Fibroblast of the aortic adventitia (primary cell): Measurements from ENCODE around the gene CLDN3. TPM values are rescaled to one million over a fixed set of nuclear protein-coding genes. Genes with fewer than 3 reads are reported as not detected.

Source experiments
- DNase-seq: peaks from one replicate; pipeline ENCODE4 v3.0.0-alpha.2; 2010; ENCODE audit warnings: low read depth
- H3K4me3 ChIP-seq: 2 replicates; pipeline ENCODE4 v1.5.1; 2011; ENCODE audit warnings: low read depth, mild to moderate bottlenecking, control low read depth, low read length, moderate library complexity
- total RNA-seq: library from RNA; depleted of rRNA; stranded (reverse); fragments of >200 nt; gene quantifications from 2 replicates; pipeline ENCODE4 v1.2.3, GENCODE V29; 2012; ENCODE audit warnings: low replicate concordance
- TF ChIP-seq, protein P1 (sequence below): IDR thresholded peaks from 2 replicates; pipeline ENCODE4 v1.5.1; 2011; ENCODE audit warnings: mild to moderate bottlenecking, low read length, control low read depth, inconsistent platforms; ENCODE audit not compliant: insufficient read depth

CLDN3 gene
- total RNA-seq, 1 donor, result not detected

DNA sequence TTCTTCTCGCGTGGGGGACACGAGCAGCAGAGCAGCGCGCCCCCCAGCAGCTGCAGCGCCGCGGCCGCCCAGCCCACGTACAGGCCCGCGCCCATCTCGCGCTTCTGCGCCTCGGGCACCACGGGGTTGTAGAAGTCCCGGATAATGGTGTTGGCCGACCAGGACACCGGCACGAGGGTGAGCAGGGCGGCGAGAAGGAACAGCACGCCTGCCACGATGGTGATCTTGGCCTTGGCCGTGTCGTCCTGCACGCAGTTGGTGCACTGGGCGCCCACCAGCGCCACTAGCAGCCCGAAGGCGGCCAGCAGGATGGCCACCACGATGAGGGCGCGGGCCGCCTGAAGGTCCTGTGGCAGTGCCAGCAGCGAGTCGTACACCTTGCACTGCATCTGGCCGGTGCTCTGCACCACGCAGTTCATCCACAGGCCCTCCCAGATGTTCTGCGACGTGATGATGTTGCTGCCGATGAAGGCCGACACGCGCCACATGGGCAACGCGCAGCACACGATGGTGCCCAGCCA, 529 bp downstream of the CLDN3 start:
- no peak overlapping the region for H3K4me3 ChIP-seq
- TF ChIP-seq, protein P1, sequence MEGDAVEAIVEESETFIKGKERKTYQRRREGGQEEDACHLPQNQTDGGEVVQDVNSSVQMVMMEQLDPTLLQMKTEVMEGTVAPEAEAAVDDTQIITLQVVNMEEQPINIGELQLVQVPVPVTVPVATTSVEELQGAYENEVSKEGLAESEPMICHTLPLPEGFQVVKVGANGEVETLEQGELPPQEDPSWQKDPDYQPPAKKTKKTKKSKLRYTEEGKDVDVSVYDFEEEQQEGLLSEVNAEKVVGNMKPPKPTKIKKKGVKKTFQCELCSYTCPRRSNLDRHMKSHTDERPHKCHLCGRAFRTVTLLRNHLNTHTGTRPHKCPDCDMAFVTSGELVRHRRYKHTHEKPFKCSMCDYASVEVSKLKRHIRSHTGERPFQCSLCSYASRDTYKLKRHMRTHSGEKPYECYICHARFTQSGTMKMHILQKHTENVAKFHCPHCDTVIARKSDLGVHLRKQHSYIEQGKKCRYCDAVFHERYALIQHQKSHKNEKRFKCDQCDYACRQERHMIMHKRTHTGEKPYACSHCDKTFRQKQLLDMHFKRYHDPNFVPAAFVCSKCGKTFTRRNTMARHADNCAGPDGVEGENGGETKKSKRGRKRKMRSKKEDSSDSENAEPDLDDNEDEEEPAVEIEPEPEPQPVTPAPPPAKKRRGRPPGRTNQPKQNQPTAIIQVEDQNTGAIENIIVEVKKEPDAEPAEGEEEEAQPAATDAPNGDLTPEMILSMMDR, result no peak
- no peak for DNase-seq

DNA sequence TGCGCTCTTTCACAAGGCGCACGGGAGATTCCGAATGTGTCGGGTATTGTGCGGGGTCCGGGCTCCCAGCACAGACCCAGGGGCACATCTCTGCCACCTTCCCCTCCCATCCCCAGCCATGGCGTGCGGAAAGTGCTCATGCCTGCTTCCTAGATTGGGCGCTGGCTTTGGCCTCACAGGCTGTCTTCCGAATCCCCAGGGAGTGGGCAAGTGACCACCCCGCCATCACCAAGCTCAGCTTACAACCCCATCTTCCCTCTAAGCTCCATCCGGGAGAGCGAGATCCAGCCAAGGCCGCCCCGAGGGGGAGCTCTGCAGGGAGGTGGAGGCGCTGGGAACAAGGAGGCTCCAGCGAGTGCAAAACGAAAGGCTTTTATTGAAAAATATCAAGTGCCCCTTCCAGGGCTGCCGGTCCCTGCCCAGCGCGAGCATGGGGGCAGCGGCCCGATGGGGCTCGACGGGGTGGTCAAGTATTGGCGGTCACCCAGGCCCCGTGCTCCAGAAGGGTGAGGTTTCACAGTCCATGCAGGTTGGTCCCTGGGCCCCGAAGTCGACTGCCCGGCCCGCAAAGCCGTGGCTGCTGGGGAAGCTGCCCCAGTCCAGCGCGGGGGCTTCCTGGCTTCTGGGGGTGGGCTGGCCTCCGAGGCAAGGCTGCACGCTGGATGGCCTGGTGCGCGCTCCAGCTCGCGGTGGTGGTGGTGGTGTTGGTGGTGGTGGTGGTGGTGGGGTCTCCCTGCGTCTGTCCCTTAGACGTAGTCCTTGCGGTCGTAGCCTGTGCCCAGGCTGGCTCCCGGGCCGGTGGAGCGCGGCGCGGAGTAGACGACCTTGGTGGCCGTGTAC, 1.2 kb downstream of the CLDN3 start:
- DNase-seq, result no peak
- TF ChIP-seq, protein P1, result no peak
- no peak overlapping the region for H3K4me3 ChIP-seq

DNA sequence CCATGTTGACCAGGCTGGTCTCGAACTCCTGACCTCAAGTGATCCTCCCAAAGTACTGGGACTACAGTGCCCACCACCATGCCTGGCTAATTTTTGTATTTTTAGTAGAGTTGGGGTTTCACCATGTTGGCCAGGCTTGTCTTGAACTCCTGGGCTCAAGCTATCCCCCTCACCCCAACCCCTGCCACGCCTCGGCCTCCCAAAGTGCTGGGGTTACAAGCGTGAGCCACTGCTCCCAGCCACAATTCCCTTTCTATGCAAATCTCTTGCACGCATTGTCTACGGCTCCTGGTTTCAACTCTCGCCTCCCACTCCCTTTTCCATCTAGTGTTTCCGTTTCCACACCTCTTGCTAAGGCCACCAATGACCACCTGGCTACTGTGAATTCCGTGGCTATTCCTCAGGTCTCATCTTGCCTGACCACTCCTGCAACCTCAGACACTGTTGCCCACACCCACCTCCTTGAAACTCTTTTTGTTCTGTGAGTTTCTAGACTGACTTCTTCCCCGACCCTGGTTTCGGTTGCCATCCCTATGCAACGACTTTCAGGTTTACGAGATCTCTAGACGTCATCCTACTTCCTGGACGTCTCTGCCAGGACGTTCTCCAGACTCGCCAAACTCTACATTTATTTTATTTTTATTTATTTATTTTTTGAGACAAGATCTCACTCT, 3.4 kb downstream of the CLDN3 start:
- no peak overlapping the region for H3K4me3 ChIP-seq
- no peak for DNase-seq
- TF ChIP-seq, protein P1, result no peak

DNA sequence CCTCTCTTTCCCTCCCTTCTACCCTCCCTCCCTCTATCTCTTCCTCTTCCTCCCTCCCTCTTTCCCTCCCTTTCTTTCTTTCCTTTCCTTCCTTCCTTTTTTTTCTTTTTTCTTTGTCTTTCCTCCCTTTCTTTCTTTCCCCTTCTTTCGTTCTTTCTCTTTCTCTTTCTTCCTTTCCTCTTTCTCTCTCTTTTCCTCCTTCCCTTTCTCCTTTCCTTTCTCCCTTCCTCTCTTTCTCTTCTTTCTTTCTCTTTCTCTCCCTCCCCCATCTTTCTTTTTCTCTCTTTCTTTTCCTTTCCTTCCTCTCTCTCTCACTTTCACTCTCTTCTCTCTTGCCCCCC, 7.4 kb downstream of the CLDN3 start:
- H3K4me3 ChIP-seq, result no peak overlapping the region
- DNase-seq, result no peak
- TF ChIP-seq, protein P1, result no peak

DNA sequence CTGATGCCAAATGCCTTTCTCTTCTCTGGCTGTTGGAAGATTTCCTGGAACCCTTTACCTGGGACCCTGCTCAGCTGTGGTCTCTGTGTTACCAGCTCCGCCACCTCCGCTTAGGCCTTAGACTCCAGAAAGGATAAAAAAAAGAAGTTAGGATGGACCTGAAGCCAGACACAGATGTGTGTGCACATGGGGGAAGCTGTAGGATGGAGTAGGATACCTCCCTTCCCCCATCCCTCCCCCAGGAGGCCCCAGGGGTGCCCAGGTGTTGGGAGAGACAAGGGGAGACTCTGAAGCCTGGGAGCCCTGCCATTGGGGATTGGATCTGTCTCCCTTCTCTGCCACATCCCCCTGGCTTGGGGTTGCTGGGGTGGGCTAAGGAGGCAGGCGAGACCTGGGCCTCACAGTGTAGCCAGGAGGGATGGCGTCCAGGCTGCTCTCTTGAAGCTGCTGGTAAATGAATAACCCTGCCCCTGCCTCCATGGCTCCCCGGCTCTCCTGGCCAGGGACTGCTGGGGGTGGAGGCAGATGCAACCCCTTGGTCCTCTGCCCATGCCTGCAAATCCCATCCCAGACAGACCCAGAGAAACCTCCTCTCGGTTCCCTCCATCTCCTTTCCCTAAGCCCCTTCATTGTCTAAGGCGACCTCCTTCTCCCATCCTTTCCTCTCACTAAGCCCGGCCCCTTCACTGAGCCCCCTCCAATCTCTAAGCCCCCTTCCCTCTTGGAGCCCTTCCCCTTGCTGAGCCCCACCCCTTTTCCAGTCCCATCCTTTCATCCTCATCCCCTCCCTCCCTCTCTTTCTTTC, 8.0 kb downstream of the CLDN3 start:
- TF ChIP-seq, protein P1, result no peak
- DNase-seq, result no peak
- H3K4me3 ChIP-seq, result no peak overlapping the region

DNA sequence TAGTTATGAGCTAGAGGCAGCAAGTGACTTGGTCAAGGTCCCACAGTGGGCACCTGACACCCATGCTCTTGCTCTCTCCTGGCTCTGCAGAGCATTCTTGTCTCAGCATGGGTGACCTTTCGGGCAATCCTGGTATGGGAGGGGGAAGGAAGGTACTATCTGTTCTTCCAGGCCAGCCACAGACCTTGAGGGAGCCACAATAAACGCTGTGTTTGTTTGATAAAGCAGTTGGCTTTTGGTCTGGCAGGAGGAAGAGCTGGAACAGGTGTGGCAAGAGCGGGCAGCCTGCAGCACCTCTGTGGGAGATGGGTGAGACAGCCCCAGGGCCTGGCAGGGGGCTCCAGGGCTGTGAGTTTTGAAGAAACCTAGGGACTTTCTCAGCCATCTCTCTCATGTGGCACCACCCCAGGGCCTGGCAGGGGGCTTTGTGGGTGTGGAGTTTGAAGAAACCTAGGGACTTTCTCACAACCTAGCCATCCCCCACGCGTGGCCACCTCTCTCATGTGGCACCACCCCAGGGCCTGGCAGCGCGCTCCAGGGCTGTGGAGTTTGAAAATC, 11.4 kb downstream of the CLDN3 start:
- H3K4me3 ChIP-seq, result no peak overlapping the region
- no peak for DNase-seq
- TF ChIP-seq, protein P1, result no peak
